GM19324 (cell line): ENCODE measurements around the gene RHOC.
A peak's percentile ranks its signal among the peaks of the same experiment; 100 is the strongest.

Experiments
- ATAC-seq: cut with Tn5 transposase; IDR thresholded peaks from one replicate; pipeline ENCODE4 v1.9.1; 2021; ENCODE audit warnings: mild to moderate bottlenecking, moderate library complexity; ENCODE audit not compliant: unreplicated experiment, low FRiP score

The RHOC gene

GRCh38 chr1:112703706-112704105 is 3.2 kb downstream of the RHOC start:
- no peak for ATAC-seq

DNA sequence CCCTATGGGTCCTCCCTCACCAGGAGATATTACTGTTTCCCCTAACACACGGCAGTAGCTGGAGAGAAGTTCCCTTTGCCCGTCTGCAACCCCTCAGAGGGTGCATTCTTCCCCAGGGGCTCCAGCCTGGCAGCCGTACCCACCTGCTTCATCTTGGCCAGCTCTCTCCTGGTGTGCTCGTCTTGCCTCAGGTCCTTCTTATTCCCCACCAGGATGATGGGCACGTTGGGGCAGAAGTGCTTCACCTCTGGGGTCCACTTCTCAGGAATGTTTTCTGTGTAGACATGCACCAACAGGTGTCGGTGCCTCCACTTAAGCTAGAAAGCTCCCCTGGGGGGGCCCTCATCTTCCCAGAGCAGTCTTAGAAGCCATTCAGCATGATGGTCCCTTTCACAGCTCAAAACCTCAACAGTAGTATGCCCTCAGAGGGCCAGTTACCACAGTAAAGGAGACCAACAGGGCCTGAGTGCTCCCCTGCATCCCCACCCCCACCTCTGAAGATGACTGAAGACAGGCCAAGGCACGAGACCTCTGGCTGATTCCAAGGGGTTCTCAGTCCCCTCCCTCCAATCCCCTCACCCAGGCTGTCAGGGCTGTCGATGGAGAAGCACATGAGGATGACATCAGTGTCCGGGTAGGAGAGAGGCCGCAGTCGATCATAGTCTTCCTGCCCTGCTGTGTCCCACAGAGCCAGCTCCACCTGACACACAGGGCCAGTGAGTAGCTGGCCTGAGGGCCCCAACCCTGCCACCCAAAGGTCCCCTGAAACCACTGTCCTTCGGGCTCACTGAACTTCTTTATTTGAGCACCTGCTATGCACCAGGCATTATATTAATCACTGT is 4.3 kb downstream of the RHOC start:
- ATAC-seq: no peak

- no peak for ATAC-seq
Measured at GRCh38 chr1:112702067-112702395, 4.9 kb downstream of the RHOC start.

GRCh38 chr1:112701227-112702066 is 5.5 kb downstream of the RHOC start:
- ATAC-seq: no peak

- ATAC-seq: peak; percentile 35
Measured at GRCh38 chr1:112700290-112701226, 6.4 kb downstream of the RHOC start.

GRCh38 chr1:112699425-112700144 is 7.3 kb downstream of the RHOC start:
- no peak for ATAC-seq

- no peak for ATAC-seq
Measured at GRCh38 chr1:112698366-112699310, 8.3 kb downstream of the RHOC start.

DNA sequence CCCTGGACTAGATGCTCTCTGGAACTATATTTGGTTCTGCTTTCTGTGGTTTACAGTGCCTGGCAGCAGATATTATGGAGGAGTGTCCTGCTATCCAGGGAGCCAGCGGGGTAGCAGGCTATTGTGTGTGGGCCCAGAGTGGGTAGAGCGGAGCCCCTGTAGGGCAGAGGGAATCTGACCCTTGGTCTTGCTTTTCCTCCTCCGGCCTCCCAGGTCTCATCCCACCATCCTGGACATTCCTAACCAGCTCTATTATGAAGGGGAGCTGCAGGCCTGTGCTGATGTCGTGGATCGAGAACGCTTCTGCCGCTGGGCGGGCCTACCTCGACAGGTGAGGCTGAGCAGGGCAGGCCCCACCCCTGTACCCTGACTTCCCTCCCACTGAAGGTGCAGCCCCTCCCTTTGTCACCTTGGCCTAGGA is 9.1 kb downstream of the RHOC start:
- no peak for ATAC-seq

DNA sequence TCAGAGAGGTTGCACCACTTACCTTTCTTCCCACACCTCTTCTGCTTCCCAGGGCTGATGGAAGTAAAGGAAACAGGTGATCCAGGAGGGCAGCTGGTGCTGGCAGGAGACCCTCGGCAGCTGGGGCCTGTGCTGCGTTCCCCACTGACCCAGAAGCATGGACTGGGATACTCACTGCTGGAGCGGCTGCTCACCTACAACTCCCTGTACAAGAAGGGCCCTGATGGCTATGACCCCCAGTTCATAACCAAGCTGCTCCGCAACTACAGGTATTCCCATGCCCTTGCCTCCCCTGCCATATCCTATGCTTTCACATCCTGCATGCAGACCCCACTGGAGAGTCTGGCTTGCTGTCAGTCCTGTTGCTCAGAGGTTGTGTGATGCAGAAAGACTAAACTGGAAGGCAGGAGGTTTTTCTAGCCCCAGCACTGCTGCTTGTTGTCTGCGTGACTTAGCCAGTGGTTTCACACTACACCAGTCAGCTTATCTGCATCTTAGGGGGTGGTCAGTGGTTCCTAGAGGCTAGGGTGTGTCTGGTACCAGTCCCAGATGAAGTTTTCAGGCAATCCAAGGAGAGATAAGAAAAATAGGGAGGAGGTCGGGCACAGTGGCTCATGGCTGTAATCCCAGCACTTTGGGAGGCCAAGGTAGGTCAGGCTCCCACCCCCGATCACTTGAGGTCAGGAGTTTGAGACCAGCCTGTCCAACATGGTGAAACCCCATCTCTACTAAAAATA is 10.2 kb downstream of the RHOC start:
- ATAC-seq: no peak

- ATAC-seq: no peak
Measured at GRCh38 chr1:112695276-112695675, 11.7 kb downstream of the RHOC start.

DNA sequence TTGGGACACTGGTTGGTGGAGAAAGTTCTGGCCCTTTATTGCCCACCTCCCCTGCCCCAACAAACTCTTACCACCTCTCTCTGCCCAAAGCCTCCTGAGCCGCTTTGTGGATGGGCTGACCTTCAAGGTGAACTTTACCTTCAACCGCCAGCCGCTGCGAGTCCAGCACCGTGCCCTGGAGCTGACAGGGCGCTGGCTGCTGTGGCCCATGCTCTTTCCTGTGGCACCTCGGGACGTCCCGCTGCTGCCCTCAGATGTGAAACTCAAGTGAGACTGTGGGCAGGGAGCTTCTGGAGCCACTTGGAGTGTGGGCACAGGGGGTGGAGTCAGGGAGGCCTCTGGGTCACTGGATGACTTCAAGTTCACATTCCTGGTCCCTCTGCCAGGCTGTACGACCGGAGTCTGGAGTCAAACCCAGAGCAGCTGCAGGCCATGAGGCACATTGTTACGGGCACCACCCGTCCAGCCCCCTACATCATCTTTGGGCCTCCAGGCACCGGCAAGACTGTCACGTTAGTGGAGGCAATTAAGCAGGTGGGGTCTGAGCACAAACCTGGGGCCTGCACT is 12.5 kb downstream of the RHOC start:
- no peak for ATAC-seq

DNA sequence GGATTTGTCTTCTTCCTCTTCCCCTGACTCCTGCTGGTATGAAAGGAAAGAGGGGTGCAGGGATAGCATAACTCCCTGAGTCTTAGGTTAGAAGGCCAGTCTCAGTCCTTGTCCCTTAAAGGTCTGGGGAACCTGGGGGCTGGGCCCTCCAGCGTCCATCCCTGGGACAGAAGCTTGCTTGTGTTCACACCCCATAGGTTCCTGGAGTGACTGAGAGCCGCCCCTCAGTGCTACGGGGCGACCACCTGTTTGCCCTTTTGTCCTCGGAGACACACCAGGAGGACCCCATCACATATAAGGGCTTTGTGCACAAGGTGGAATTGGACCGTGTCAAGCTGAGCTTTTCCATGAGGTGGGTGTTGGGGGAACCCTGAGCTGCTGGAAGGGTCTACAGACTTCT is 13.1 kb downstream of the RHOC start:
- no peak for ATAC-seq

- ATAC-seq: no peak
Measured at GRCh38 chr1:112692681-112693080, 14.2 kb downstream of the RHOC start.

GRCh38 chr1:112689842-112690237 is 17.1 kb downstream of the RHOC start:
- no peak for ATAC-seq

DNA sequence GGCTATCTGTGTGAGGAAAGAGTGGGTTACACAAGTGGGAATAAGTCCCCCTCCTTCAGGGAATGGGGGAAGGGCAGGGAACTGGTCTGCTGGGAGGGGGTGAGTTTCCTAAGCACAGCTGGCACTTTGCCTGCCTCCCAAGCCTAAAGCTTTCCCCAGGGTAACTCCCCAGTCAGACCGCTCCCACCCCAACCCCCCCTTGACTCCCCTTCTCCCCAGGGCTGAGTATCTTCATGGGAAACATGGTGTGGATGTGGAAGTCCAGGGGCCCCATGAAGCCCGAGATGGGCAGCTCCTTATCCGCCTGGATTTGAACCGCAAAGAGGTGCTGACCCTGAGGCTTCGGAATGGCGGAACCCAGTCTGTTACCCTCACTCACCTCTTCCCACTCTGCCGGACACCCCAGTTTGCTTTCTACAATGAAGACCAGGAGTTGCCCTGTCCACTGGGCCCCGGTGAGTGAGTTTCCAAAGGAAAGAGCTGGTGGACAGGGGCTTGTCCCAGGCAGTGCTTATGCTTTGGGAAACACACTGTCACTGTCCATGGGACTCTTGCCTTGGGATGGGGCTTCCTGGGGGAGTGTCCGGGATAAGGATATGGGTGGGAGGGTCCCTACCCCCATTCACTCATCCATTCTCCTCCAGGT is 17.6 kb downstream of the RHOC start:
- ATAC-seq: no peak

- ATAC-seq: no peak
Measured at GRCh38 chr1:112688781-112689193, 18.1 kb downstream of the RHOC start.

- ATAC-seq: no peak
Measured at GRCh38 chr1:112687785-112688496, 19.0 kb downstream of the RHOC start.
